ENCODE results near the gene AGAP3.
A peak's percentile ranks its signal among the peaks of the same experiment; 100 is the strongest.

Gene AGAP3

DNA sequence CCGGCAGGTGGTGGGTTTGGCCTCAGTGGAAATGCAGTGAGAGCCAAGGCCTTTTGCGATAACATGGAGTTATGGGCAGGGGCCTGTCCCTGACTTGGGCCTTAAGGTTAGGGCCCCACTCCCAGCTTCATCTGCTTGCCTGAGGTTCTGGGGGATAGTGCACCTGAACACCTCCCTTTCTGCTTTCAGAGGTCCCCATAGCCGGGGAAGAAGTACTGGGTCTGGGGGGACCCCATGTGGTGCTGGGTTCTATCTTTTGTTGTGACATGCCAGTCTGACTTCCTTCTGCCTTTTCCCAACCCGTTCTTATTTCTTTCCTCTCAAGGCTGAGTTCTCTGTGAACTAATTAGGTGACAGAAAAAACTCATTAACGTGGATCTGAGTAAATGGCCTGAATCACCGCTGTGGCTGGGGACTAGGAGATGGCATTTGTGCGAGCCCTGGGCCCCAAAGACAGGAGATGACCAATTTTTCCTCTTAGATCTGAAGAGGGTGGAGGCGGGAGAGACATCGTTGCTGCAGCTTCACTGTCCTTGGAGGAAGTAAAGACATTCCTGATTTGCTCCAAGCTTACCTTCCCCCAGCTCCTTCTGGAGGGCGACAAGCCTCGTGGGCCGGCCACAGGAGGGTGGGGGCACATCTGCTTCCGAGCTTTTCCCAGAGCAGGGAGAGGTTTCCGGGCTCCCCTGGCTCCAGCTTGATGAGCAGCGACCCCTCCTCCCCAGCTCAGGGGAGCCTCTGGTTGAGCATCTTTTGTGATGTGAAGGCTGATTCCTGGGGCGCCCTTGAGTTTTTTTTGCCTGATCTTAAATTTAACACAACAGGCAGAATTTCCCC lies 2.0 kb downstream of the AGAP3 start:
- no peak for DNase-seq

DNA sequence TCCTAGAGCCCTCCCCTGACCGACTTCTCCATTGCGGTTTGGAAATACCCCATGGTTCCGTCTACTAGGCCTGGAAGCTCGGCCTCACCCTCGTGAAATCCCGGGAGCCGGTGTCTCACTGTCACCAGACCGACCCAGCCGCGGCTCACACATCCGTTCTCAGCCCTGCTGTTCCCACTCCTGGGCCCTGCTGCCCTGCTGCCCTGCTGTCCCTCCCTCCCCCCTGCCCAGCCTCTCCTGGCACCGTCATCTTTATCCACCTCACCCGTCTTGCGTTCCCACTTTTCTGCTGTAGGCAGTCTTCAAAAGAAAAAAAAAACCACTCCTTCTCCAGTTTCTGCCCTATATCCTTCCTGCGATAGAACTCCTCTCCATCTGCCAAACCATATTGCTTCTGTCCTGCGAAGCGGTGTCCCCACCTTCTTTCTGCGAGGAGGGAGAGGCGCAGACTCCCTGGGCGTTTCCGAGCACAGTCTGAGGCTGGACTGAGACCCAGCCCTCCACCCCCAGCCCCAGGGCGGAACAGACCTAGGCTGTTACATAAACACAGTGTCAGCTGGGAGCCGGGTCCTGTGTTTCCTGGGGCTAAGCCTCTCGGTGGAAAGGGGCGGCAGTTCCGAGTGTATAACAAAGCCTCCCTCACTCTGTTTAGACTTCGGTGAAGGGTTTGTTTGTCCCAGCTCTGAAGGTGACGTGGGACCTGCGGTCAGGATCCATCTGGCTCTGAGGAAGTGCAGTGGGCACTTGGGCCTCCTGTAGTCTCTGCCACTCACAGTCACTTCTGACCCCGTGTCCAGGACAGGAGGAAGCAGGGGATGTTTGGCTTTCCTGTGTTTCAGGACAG lies 2.8 kb downstream of the AGAP3 start:
- peak; percentile 68 for DNase-seq

DNA sequence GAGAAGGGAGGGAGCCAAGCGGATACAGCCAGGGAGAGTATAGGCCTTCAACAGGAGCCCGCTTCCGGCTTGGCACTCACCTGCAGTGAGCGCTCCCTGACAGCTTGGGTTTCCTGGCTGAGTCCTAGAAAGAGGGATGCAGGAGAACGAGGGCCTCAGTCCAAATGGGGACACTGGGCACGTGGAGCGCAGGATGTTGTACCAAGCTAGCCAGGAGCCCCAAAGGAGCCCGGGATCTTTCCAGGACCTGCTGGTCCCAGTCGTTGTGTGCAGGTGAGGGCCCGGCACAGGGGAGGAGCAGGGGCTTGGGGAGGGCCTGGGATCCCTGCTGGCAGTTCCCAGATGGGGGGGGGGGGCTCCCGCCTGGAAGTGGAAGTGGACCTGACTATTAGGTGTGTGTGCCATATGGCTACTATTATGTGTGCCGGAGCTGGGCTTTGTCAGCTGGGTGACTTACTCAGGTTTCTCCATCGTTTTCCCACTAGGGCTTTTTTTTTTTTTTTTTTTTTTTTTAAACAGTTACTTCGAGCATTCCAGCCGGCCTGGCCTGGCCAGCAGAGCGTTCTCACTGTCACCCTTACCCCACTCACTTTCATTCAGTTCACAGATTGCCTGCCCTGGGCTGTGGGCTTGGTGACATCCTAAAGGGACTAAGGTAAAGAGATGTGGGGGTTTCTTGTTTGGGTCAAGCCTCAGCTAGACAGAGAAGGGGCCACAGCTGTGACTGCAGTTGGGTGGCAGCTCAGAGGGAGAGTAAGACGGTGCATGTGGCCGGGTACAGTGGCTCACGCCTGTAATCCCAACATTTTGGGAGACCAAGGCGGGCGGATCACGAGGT lies 3.8 kb downstream of the AGAP3 start:
- no peak for DNase-seq

DNA sequence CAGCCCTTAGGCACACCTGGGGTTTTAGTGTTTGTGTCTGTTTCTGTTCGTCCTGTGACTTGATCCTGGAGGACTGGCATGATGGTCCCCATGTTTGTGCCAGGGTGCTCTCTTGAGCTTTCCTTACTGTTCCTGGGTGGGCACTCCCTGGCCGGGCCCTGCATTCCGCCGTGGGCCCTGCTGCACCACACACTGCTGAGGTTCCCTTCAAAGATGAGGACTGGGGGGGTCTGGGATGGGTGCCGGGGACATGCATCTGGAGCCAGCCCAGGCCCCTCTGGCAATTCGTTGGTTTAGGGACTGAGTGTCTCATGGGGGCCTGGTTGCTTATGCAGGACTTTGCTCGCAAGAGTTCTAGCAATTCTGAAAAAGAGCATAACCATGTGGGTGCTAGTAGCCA lies 4.7 kb downstream of the AGAP3 start:
- DNase-seq = no peak

DNA sequence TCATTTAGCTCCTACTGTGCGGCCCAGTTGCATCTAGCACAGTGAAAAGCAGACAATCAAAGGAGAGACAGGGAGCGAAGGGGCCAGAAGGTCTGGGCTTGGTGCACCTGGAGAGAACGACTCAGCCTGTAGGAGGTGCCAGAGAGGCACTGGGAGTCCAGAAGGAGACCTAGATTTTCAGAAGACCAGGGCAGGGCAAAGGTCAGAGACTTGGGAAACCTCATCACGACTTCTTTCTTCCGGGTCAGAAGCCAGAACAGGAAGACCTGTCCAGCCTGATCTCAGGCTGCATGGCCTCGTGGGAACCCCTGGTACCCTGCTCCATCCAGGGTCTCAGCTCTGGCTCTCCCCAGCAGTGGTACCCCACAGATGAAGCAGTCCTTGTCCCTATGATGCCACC lies 5.2 kb downstream of the AGAP3 start:
- DNase-seq = peak; percentile 80

DNA sequence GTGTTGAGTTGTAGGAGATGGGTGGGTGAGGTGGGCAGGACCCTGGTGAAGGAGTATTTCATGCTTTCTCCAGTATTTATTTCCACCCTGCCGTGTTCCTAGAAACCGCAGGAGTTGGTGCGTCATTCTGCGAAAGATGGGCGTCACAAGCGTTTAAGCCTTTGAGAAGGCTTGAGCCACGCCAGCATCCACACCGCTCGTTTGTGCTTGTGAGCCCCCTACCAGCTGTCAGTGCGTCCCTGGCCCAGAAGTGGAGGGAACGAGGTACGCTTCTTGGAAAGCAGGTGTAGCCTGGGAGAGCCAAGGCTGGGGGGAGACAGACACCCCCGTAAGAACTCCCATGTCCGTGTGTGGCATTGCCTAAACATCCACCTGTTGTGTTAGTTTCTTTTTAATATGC lies 5.7 kb downstream of the AGAP3 start:
- no peak for DNase-seq

DNA sequence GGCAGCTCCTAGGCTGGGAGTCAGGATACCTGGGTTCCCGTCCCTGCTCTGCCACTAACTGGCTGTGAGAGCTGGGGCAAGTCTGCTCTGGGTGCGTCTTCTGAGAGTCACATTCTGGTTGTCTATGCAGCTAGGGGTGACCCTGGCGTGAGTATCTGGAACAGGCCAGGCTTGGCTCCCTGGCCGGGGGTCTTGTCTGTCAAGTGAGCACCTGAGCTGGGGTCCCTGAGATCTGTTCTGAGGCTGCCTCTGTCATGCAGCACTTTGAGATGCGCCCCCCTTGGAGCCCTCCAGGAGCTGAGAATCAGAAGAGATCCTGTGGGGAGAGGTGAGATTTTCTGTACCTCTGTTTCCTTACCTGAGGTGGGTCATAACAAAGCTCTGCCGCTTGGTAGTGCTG lies 7.5 kb downstream of the AGAP3 start:
- DNase-seq = no peak

DNA sequence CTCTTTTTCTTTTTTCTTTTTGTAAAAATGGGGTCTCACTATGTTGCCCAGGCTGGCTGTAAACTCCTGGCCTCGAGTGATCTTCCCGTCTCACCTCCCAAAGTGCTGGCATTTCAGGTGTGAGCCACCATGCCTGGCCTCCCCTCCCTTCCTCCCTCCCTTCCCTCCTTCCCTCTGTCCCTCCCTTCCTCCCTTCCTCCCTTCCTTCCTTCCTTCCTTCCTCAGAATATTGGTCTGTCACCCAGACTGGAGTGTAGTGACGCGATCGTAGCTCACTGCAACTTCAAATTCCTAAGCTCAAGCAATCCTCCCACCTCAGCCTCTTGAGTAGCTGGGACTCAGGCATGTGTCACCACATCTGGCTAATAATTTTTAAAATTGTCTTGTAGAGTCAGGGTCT lies 8.4 kb downstream of the AGAP3 start:
- DNase-seq = no peak

DNA sequence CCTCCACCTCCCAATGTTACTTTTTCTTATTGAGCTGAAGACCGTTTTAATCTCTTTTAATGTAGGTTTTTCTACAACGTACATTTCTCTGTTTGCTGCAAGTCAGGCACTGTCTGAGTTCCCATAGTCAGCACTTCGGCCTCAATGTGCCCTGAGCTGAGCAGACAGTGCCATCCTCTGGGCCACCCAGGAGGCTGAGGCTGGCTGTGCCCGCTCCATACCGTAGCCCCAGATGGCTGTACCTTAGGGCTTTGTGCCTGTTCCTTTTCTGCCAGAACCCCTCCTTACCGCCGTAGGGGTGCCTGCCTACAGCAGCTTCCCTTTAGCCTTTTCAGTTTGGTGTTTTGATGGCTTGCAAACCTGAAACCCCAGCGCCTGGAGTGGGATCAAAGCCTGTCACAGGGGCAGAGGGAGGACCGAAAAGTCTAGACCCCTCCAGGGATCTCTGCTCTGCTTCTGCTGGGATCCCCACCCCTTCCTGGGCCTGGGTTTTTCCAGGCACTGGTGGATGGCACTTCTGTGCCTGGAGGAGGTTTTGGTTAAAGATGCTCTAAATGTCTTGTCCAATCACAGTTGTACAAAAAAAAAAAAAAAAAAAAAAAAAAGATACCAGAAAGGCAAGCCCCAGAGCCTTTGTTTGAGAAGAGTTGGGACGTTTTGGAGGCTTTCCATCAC lies 9.0 kb downstream of the AGAP3 start:
- DNase-seq = no peak

DNA sequence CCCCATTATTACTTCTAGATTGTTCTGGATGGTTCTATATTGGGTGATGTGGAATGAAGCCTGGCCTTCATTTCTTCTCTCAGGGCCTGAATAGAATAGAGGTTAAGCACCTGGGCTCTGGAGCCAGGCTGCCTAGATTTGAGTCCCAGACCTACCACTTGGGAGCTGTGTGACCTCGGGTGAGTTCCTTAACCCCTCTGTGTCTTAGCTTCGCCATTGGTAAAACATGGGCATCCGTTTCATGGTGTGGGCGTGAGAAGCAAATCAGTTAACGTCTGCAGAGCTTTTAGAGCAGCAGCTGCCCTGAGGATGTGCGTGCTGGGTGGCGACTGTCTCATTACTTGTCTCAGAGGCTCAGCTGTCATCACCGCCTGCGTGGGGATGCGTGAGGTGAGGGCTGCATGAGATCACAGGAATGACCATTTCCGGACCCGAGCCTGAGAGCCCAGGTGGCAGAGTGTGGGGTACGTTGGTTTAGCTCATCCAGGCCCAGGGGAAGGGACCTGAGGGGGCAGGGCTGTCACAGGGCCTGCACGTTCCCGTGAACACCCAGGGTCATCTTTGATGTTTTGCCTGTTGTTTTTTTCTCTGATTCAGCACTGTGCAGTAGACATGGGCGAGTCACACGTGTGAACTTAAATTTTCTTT lies 9.7 kb downstream of the AGAP3 start:
- no peak for DNase-seq

DNA sequence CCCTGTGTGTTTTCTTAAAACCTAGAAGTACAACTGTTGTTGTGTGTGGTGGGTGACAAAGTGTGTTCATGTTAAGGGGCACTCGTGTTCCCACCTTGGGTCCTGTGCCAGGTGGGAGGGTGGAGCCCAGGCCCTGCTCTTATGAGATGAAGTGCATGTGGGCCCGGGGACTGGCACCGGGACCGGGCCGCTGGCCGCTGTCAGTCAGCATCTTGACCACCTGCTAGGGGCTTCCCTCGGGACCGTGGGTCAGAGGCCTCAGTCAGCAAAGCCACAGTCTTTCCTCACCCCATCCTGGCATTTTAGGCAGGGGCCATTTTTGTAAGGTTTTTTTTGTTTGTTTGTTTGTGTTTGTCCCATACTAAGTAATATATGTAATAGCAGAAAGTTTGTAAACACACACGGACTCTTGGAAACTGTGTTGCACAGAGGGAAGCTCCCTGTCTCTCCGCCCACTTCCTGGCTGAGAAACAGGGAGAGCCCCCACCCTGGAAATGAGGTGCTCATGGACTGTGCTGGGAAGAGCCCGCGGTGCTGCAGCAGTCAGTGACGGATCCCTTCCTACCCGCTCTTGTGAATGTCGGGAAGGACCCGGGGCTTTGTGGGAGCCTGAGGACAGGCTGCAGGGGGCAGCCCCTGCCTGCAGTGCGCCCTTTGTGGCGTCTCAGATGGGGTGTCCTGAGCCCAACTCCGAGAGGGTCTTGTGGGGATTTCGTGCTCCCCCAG lies 13.4 kb downstream of the AGAP3 start:
- DNase-seq = no peak

DNA sequence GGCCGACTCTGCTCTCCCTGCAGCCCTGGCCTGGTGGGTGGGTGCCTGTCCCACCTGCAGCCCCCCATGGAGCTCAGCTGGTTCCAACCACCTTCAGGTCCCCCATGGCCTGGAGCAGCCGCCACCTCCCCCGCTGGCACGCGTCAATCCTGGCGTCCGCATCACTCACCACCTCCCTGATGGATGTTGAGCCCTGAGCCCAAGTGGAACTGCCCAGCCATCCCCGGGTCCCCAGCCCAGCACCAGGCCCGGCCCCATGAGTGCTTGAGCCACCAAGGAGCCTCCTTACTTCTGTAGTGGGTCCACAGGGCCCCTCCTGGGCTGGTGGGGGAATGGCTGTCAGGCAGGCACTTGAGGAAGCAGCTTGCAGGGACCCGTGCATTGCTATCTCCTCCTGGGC lies 14.6 kb downstream of the AGAP3 start:
- DNase-seq = no peak

DNA sequence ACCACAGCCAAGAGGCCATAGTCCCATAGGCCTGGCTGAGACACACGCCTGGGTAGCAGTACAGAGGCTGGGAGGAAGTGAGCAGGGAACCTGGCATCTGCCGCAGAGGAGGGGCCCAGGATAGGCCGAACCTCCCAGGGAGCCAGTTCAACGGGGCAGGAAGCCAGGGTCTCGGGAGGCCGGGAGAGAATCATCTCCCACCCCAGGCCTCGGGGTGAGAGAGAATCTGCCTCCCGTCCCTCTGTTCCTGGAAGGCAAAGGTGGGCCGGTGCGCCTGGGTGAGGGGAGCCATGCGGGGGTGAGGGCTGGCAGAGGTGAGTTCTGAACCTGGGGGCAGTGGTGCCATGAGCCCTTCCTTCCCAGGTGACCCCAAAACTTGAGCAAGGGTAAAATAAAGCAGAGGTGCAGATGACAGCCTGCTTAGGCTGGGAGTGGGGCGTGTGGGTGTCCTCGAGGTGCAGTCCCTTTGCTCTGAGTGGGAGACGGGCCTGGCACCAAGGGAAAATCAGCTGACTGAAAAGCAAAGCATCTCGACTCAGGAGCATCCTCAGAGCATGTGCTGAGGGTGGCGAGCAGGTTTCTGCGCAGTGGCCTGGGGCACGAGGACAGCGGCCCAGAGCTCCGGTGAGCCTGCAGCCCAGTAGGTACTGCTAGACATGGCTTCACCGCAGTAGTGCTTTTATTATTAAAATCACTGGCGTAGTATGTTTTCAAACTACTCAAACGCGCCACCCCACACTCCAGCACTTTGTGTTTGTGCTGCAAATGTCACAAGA lies 15.5 kb downstream of the AGAP3 start:
- no peak for DNase-seq

DNA sequence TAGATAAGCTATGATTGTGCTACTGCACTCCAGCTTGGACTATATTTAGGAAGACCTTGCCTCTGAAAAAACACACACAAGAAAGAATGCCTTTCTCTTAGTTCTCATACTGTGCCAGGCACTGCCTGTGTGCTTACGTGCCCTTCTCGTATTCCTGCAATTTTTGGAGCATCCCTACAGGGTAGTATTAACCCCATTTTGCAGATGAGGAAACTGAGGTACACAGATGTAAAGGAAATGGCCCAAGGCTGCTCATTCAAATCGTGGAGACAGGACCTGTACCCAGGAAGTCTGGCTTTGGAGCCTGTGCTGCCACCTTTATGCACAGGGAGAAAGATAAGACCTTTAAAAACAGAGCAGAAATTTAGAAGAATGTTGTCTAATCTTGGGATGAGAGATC lies 16.7 kb downstream of the AGAP3 start:
- no peak for DNase-seq

DNA sequence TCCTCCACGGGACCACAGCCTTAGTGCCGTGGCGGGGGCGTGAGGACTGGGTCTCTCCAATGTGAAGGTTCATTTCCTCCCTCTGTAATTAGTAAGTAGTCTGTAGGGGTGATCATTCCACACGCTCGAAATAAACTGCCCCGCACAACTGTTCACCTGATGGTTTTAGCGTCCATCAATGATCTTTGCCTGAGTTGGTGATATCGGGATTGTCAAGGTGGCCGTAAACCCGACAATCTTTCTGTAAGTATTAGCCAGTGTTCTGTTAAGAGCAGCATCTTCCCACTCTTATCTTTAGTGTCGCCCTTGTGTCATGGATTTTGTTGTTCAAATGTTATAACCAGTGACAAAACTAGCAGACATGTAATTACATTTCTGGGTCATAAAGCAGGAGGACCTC lies 17.7 kb downstream of the AGAP3 start:
- no peak for DNase-seq

DNA sequence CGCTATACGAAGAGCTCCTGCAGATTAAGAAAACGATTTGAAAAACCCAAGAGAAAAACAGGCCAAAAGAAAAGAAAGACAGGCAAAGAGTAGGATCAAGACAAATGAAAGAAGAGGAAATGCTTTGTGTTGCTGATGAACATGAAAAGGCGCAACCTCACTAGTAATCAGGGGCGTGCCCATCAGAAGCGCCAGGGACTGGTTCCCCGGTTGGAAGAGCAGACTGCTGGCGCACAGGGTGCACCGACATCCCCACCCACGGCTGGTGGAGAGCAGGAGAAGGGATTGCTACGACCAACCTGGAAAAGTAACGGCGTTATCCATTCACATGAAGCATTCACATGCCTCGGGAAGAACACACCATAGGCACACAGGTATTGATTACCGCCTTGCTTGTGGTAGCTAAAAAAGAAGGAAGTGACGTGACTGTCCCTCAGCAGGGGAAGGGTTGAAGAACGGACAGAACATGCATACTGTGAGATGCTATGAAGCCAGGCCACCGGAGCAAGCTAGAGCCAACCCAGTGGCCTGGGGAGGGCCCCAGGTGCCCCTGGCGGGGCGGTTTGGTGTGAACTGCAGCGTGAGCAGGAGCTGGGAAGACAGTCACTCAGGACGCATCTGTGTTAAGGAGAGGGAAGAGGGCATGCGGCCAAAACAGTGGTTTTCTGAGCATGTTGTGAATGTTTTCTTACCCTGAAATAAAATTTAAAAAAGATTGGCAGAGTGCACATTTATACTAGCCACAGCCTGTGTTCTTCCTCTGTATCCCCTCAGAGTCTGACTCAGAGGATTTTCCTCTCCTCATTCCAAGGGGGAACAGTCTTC lies 18.3 kb downstream of the AGAP3 start:
- no peak for DNase-seq

DNA sequence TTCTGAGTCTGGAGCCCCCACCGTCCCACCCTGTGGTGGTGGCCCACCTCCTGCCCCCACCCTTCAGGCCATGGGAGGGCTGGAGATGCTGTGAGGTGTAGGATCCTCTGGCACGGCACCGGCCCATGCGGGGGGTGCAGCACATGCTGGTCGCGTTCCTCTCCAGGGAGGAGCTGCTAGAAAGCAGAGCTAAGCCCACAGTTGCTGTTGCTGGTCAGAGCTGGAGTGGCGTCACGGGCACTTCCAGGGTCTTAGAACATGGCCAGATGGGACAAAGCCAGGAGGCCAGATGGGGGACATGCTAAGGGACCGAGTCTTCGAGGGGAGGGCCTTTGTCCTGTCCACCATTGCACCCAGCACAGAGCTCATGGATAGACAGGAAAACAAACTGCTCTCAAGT lies 21.6 kb downstream of the AGAP3 start:
- DNase-seq = no peak

DNA sequence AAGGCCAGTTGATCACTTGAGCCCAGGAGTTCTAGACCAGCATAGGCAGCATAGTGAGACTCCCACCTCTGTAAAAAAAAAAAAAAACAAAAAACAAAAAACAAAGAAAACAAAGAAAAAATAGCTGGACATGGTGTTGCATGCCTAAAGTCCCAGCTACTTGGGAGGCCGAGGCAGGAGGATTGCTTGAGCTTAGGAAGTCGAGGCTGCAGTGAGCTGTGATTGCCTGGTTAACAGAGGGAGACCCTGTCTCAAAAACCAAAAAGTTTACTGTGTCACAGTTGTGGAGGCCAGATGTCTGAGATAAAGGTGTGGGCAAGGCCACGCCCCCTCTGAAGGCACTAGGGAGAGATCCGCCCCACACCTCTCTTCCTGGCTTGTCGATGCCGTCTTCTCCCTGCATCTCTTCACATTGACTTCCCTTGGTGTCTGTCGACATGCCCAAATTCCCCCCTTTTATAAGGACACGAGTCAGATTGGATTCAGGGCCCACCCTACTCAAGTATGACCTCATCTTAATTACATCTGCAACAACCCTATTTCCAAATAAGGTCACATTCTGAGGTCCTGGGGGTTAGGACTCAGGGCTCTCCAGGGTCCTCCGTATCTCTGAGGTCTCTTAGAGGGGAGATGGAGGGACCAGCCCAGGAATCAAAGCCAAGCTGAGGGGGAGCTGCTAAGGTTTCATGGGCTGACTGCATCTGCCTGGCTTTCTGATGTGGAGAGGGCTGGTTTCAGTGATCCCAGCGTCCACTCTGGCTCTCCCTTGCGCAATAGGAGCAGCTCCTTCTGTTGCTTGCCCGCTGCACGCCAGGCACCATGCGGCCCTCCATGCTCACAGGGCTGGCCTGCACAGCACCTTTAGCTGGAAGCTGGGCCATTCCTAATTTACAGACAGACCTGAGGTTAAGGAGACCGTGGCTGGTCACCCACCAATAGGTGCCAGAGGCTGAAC lies 23.1 kb downstream of the AGAP3 start:
- DNase-seq = peak; percentile 24

Measured in MV-4-11 (cell line).